Fibroblast of villous mesenchyme (primary cell): ENCODE results near the gene PNPLA1. TPM values are rescaled to one million over a fixed set of nuclear protein-coding genes. Genes with fewer than 3 reads are reported as not detected.

ENCODE experiments used
- DNase-seq: peaks from one replicate; pipeline ENCODE4 v3.0.0-alpha.2; 2010; ENCODE audit warnings: low read depth
- H3K4me3 ChIP-seq: 2 replicates; pipeline ENCODE4 v1.5.1; 2011; ENCODE audit warnings: low read depth, mild to moderate bottlenecking, low read length
- total RNA-seq: library from RNA; depleted of rRNA; stranded (reverse); fragments of >200 nt; gene quantifications from 2 replicates; pipeline ENCODE4 v1.2.3, GENCODE V29; 2012
- TF ChIP-seq, protein P1 (sequence below): IDR thresholded peaks from 2 replicates; pipeline ENCODE4 v1.5.1; 2012; ENCODE audit warnings: low read depth, mild to moderate bottlenecking, low read length; ENCODE audit not compliant: insufficient read depth

Gene PNPLA1
- total RNA-seq, 1 donor: not detected

DNA sequence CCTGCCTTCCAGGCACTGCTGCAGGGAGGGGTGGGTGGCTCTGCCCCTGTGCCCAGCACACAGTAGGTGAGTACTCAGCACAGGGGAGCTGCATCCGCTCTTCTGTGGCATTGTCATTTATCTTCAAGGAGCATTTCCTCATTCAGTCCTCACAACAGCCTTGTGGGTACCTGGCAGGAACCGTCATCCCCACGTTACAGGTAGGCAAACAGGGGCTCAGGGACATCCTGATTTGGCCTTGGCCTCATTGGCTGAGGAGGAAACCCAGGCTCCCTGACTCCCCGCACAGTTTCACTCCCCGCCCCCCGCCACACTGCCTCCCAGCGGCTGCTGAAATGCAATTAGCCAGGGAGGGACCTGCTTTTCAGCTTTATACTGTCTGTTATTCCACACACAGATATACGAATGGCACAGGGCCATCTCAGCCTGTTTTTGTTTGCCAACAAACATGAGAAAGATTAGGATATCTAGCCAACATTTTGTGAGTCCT lies 24.2 kb upstream of the PNPLA1 start:
- TF ChIP-seq, protein P1, sequence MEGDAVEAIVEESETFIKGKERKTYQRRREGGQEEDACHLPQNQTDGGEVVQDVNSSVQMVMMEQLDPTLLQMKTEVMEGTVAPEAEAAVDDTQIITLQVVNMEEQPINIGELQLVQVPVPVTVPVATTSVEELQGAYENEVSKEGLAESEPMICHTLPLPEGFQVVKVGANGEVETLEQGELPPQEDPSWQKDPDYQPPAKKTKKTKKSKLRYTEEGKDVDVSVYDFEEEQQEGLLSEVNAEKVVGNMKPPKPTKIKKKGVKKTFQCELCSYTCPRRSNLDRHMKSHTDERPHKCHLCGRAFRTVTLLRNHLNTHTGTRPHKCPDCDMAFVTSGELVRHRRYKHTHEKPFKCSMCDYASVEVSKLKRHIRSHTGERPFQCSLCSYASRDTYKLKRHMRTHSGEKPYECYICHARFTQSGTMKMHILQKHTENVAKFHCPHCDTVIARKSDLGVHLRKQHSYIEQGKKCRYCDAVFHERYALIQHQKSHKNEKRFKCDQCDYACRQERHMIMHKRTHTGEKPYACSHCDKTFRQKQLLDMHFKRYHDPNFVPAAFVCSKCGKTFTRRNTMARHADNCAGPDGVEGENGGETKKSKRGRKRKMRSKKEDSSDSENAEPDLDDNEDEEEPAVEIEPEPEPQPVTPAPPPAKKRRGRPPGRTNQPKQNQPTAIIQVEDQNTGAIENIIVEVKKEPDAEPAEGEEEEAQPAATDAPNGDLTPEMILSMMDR: no peak
- no peak overlapping the region for H3K4me3 ChIP-seq
- DNase-seq: no peak

DNA sequence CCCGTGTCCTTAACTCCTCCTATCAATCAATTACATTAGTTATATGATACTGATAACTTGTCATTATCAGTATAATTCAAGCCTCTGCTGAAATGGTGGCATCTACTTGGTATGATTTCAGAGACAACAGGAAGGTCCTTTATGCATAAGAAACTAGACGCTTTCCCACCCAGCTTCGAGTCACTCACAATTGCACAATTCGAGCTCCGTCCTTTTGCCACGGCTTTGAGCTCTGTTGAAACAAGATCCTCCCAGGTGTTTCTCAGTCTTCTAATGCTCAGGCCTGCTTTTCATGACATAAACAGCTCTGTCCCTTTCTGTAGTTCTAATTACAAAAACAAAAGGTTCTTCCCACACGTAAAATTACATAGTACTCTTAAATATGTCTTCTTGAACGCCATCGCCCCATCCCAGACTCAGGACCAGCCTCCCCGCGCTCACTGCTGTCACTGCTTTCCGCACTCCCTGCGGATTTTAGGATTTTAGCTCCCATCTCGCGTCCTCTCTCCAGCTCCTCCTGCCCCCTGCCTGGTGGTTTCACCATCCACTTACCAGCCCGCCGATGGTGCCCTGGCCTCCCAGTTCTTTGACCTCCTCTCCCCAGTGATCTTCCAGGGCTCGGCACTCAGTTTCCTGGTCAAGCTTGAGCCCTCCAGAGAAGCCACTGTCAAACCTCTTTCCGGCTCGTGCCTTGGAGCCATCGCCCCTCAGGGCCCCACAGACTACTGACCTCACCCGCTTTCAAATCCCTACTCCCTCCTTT lies 23.2 kb upstream of the PNPLA1 start:
- H3K4me3 ChIP-seq: no peak overlapping the region
- peak; percentile 42 for DNase-seq
- TF ChIP-seq, protein P1: no peak

GRCh38 chr6:36247693-36248092 lies 22.2 kb upstream of the PNPLA1 start:
- TF ChIP-seq, protein P1: no peak
- peak; percentile 44 for DNase-seq
- no peak overlapping the region for H3K4me3 ChIP-seq

GRCh38 chr6:36248980-36249379 lies 20.9 kb upstream of the PNPLA1 start:
- TF ChIP-seq, protein P1: peak; percentile 5
- peak; percentile 56 for DNase-seq
- no peak overlapping the region for H3K4me3 ChIP-seq

- peak; percentile 38 for DNase-seq
- no peak overlapping the region for H3K4me3 ChIP-seq
- TF ChIP-seq, protein P1: no peak
Measured at GRCh38 chr6:36249536-36249935, 20.3 kb upstream of the PNPLA1 start.

DNA sequence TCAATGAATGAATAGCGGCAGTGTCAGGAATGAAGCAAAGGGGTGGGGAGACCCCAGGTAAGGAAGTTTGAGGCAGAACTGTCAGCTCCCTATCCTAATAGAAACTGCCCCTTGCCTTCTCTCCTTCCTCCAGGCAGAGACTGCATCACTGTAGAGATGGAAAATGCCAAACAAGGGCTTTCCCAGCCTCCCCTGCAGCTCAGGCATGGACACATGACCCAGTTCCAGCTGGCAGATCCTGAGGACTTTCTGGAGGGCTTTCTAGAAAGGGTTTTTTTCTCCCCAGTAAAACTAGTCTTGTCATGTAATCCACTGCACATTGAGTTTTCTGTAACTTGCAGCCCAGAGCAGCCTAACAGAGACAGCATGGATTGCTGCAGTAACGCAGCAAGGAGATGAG lies 17.9 kb upstream of the PNPLA1 start:
- TF ChIP-seq, protein P1: no peak

More for the DNA sequence above, 17.9 kb upstream of the PNPLA1 start:
- DNase-seq: no peak
- no peak overlapping the region for H3K4me3 ChIP-seq
